SU-DHL-6 (cell line): ENCODE results near the gene CCNL1.

Experiments
- H2AFZ ChIP-seq: fragments of 200-600 bp; sonication (generic); 2 replicates; pipeline ENCODE4 v1.6.1; 2014; ENCODE audit warnings: low read depth, mild to moderate bottlenecking, moderate library complexity, mixed read lengths, antibody characterized with exemption, low read length; ENCODE audit not compliant: severe bottlenecking
- H3F3A ChIP-seq: fragments of 200-600 bp; shearing (Covaris generic); 2 replicates; pipeline ENCODE4 v1.6.0; 2016; ENCODE audit warnings: antibody characterized with exemption, mild to moderate bottlenecking; ENCODE audit not compliant: insufficient read depth
- H3K27ac ChIP-seq: fragments of 200-600 bp; sonication (generic); 2 replicates; pipeline ENCODE4 v1.5.1; 2016; ENCODE audit warnings: low read depth, mild to moderate bottlenecking, low read length, moderate library complexity, mixed read lengths
- H3K27me3 ChIP-seq: fragments of 200-600 bp; sonication (generic), shearing (Covaris generic); 2 replicates; pipeline ENCODE4 v1.6.0; 2014; ENCODE audit warnings: mild to moderate bottlenecking, low read length
- H3K36me3 ChIP-seq: fragments of 200-600 bp; sonication (generic); 2 replicates; pipeline ENCODE4 v1.6.1; 2014; ENCODE audit warnings: mild to moderate bottlenecking, low read length, mixed read lengths
- H3K4me2 ChIP-seq: fragments of 300-600, 200-600 bp; shearing (Covaris generic), sonication (generic); 2 replicates; pipeline ENCODE4 v1.6.0; 2014; ENCODE audit warnings: low read length, low read depth, mild to moderate bottlenecking; ENCODE audit not compliant: poor library complexity, severe bottlenecking
- H3K4me3 ChIP-seq: fragments of 200-600 bp; sonication (generic); 2 replicates; pipeline ENCODE4 v1.5.1; 2014; ENCODE audit warnings: antibody characterized with exemption, low read length, mild to moderate bottlenecking, mixed read lengths; ENCODE audit not compliant: insufficient read depth, poor library complexity, severe bottlenecking
- H3K79me2 ChIP-seq: fragments of 200-600 bp; sonication (generic); 2 replicates; pipeline ENCODE4 v1.6.1; 2014; ENCODE audit warnings: mild to moderate bottlenecking, low read length, moderate library complexity; ENCODE audit not compliant: insufficient read depth
- H3K9ac ChIP-seq: fragments of 200-600 bp; sonication (generic); 2 replicates; pipeline ENCODE4 v1.7.0; 2014; ENCODE audit warnings: mild to moderate bottlenecking, low read length
- H3K9me2 ChIP-seq: fragments of 200-600 bp; sonication (generic); replicated peaks from 2 replicates; pipeline ENCODE4 v1.6.1; 2014; ENCODE audit warnings: low read length; ENCODE audit not compliant: insufficient read depth
- H3K9me3 ChIP-seq: fragments of 200-600 bp; sonication (generic); 2 replicates; pipeline ENCODE4 v1.6.1; 2014; ENCODE audit warnings: low read length, mixed read lengths; ENCODE audit not compliant: insufficient read depth
- H4K20me1 ChIP-seq: fragments of 200-600 bp; sonication (generic); 2 replicates; pipeline ENCODE4 v1.6.1; 2014; ENCODE audit warnings: low read depth, mild to moderate bottlenecking, antibody characterized with exemption, low read length, moderate library complexity, mixed read lengths
- EZH2phosphoT487 ChIP-seq: fragments of 200-600 bp; sonication (generic), shearing (Covaris generic); conservative IDR thresholded peaks from 2 replicates; pipeline ENCODE4 v1.6.1; 2018; ENCODE audit warnings: mild to moderate bottlenecking, antibody characterized with exemption, low read length, moderate library complexity, mixed read lengths
- TF ChIP-seq, protein P1 (sequence below): fragments of 200-600 bp; sonication (generic); IDR thresholded peaks from one replicate; pipeline ENCODE4 v1.5.1; 2017; ENCODE audit warnings: antibody characterized with exemption, mild to moderate bottlenecking, low read length, moderate library complexity; ENCODE audit not compliant: insufficient read depth, poor library complexity, severe bottlenecking

The CCNL1 gene

DNA sequence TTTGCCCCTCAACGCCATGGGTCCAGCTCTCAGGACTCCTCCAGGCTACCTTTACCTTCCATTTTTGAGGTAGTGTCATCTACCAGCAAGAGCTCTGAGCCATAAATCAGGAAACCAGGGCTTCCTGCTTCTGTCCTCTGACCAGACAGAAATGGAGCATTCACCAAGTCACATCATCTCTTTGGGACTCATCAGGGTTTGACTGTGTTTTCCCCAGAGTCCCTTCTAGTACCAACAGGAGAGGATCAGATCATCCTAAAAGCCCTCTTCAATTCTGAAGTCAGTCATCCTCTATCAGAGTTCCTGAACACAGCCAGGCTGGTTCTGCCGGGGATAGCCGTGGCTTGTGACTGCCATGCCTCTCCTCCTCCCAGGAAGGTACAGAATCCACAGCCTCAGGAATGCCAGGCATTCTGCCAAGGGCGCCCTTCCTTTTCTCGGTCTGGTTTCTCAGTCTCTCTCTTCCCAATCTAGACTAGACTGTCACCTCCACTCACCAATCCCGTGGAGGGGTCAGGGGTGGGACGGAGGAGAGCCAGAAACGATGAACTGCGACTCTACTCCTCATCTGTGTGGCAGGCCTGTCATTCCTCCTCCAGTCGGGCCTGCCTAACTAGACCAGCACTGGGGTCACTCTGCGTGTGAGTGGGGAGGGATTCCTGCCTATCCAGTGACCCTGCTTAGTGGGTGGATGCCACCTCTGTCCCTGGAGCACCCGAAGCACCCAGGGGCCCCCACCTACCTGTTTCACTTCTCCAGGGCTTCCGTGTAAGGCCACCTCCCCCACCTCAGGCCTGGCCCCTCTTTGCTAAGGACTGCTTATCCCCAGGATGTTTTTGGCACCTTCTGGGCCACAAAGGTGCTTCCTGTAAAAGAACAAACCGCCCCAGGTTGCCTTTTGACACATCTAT, 30.9 kb downstream of the CCNL1 start:
- H3K9me2 ChIP-seq = no peaks in the 10 kb centered on the region
- H3K27me3 ChIP-seq = no peaks in the 10 kb centered on the region
- no peak overlapping the region for H3K9ac ChIP-seq
- no peak overlapping the region for H3K27ac ChIP-seq
- H2AFZ ChIP-seq = peak overlapping the region; percentile 78
- H3K36me3 ChIP-seq = no peaks in the 10 kb centered on the region
- no peaks in the 10 kb centered on the region for H3F3A ChIP-seq
- no peak overlapping the region for H3K4me3 ChIP-seq
- H4K20me1 ChIP-seq = no peaks in the 10 kb centered on the region
- H3K79me2 ChIP-seq = no peaks in the 10 kb centered on the region
- H3K9me3 ChIP-seq = no peaks in the 10 kb centered on the region
- TF ChIP-seq EZH2phosphoT487 = no peak
- TF ChIP-seq, protein P1, sequence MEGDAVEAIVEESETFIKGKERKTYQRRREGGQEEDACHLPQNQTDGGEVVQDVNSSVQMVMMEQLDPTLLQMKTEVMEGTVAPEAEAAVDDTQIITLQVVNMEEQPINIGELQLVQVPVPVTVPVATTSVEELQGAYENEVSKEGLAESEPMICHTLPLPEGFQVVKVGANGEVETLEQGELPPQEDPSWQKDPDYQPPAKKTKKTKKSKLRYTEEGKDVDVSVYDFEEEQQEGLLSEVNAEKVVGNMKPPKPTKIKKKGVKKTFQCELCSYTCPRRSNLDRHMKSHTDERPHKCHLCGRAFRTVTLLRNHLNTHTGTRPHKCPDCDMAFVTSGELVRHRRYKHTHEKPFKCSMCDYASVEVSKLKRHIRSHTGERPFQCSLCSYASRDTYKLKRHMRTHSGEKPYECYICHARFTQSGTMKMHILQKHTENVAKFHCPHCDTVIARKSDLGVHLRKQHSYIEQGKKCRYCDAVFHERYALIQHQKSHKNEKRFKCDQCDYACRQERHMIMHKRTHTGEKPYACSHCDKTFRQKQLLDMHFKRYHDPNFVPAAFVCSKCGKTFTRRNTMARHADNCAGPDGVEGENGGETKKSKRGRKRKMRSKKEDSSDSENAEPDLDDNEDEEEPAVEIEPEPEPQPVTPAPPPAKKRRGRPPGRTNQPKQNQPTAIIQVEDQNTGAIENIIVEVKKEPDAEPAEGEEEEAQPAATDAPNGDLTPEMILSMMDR = no peak
- H3K4me2 ChIP-seq = no peak overlapping the region

DNA sequence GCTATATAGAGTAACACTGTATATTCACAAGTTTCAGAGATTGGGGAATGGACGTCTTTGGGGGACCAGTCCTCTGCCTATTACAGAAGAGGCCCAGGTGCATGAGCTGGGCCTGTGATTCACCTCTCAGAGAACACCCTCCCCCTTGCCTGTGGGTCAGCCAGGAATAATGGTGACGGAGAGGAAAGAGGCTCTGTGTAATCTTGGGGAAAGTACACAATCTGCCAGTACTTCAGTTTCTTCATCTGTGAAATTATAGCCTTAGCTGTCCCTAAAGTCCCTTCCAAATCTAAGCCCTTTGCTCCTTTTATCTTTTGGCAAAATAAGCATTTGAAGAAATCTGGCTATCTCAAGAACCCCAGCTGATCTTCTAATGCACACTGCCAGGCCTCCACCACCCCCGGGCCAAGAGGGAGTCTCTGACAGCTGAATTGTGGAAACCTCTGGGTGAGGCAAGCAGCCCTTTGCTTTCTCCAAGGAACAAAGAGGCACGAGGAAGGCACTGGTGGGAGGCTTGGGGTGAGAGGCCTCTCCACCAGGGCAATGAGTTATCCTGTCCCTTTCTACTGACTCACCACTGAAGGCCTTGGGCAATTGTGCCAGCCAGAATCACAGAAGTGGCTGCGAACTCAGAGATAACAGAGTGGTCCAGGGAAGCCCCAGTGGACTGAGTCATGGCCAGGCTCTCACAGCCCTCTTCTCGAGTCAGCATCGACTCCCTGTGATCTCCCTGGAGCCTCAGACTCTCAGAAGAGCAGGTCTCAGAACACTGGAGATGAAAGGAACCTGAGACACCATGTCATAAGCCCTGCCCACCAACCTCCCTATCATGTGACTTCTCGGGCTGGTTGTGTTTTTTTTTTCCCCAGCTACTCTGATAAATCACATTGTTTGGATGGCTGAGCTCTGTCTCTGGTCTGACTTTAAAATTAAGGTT, 31.8 kb downstream of the CCNL1 start:
- H3K27me3 ChIP-seq = no peaks in the 10 kb centered on the region
- peak overlapping the region; percentile 78 for H2AFZ ChIP-seq
- no peak overlapping the region for H3K27ac ChIP-seq
- H3K79me2 ChIP-seq = no peaks in the 10 kb centered on the region
- H3K4me2 ChIP-seq = no peak overlapping the region
- no peaks in the 10 kb centered on the region for H3K36me3 ChIP-seq
- H4K20me1 ChIP-seq = no peaks in the 10 kb centered on the region
- no peaks in the 10 kb centered on the region for H3K9me3 ChIP-seq
- H3F3A ChIP-seq = no peaks in the 10 kb centered on the region
- H3K9me2 ChIP-seq = no peaks in the 10 kb centered on the region
- TF ChIP-seq, protein P1 = no peak
- TF ChIP-seq EZH2phosphoT487 = no peak
- H3K4me3 ChIP-seq = no peak overlapping the region
- no peak overlapping the region for H3K9ac ChIP-seq

DNA sequence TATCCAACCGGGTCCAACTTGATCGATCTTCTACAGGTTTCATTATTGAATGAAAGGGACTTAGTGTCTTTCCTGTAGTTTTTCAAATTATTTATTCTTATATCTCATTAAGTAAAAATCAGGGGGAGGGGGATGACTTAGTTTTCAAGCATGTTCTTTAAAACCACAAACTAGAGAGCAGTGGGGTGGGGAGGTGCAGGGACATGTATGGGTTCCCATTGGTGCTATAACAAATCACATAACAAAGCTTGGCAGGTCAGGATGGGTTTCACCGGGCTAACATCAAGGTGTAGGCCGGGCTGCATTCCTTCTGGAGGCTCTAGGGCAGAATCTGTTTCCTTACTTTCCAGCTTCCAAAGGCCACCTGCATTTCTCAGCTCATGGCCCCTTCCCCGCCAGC, 32.7 kb downstream of the CCNL1 start:
- no peak overlapping the region for H2AFZ ChIP-seq
- H3K4me3 ChIP-seq = no peak overlapping the region
- TF ChIP-seq, protein P1 = no peak
- no peak for TF ChIP-seq EZH2phosphoT487
- H3K9me2 ChIP-seq = no peaks in the 10 kb centered on the region
- no peak overlapping the region for H3K9ac ChIP-seq
- H3K4me2 ChIP-seq = no peak overlapping the region
- H3K9me3 ChIP-seq = no peaks in the 10 kb centered on the region
- H3K79me2 ChIP-seq = no peaks in the 10 kb centered on the region
- no peaks in the 10 kb centered on the region for H4K20me1 ChIP-seq
- H3K36me3 ChIP-seq = no peaks in the 10 kb centered on the region
- no peaks in the 10 kb centered on the region for H3K27me3 ChIP-seq
- no peaks in the 10 kb centered on the region for H3F3A ChIP-seq
- H3K27ac ChIP-seq = no peak overlapping the region
